NCI-H1417 treated with DMSO at 0.1 percent for 48 hours (cell line): ENCODE measurements around the gene CRACR2A.

Source experiments
- DNase-seq: peaks from one replicate; lab custom pipeline; 2025; lab: John Stamatoyannopoulos, UW

Gene CRACR2A

GRCh38 chr12:3723916-3724805, 28.7 kb downstream of the CRACR2A start:
- no peak for DNase-seq

- no peak for DNase-seq
Measured at GRCh38 chr12:3722368-3722767, 30.5 kb downstream of the CRACR2A start.

GRCh38 chr12:3720772-3721171, 32.1 kb downstream of the CRACR2A start:
- no peak for DNase-seq

GRCh38 chr12:3718100-3718499, 34.8 kb downstream of the CRACR2A start:
- DNase-seq: no peak

GRCh38 chr12:3717283-3717898, 35.5 kb downstream of the CRACR2A start:
- no peak for DNase-seq

GRCh38 chr12:3715999-3716398, 36.9 kb downstream of the CRACR2A start:
- DNase-seq: no peak

- no peak for DNase-seq
Measured at GRCh38 chr12:3713947-3714346, 39.0 kb downstream of the CRACR2A start.

GRCh38 chr12:3713483-3713882, 39.4 kb downstream of the CRACR2A start:
- DNase-seq: no peak

- DNase-seq: no peak
Measured at GRCh38 chr12:3712209-3712992, 40.5 kb downstream of the CRACR2A start.

- no peak for DNase-seq
Measured at GRCh38 chr12:3705354-3705675, 47.6 kb downstream of the CRACR2A start.

- no peak for DNase-seq
Measured at GRCh38 chr12:3704512-3705353, 48.2 kb downstream of the CRACR2A start.

GRCh38 chr12:3700861-3701260, 52.0 kb downstream of the CRACR2A start:
- DNase-seq: no peak

GRCh38 chr12:3698218-3698974, 54.5 kb downstream of the CRACR2A start:
- peak; percentile 45 for DNase-seq

GRCh38 chr12:3697311-3697870, 55.5 kb downstream of the CRACR2A start:
- DNase-seq: no peak

- no peak for DNase-seq
Measured at GRCh38 chr12:3694673-3695072, 58.2 kb downstream of the CRACR2A start.

GRCh38 chr12:3692616-3693365, 60.1 kb downstream of the CRACR2A start:
- no peak for DNase-seq

- no peak for DNase-seq
Measured at GRCh38 chr12:3686463-3686862, 66.4 kb downstream of the CRACR2A start.

- no peak for DNase-seq
Measured at GRCh38 chr12:3685830-3686229, 67.1 kb downstream of the CRACR2A start.

GRCh38 chr12:3684449-3685051, 68.4 kb downstream of the CRACR2A start:
- DNase-seq: no peak

- no peak for DNase-seq
Measured at GRCh38 chr12:3683670-3684069, 69.2 kb downstream of the CRACR2A start.
